COR-L47 (cell line): ENCODE measurements around the gene PRSS38.

ENCODE experiments used
- DNase-seq: peaks from one replicate; lab custom pipeline; 2025; lab: John Stamatoyannopoulos, UW

Gene PRSS38

GRCh38 chr1:227779021-227779441 lies 36.4 kb upstream of the PRSS38 start:
- DNase-seq, result no peak

- DNase-seq, result no peak
Observed at GRCh38 chr1:227779685-227780084, 35.8 kb upstream of the PRSS38 start.

GRCh38 chr1:227780101-227781044 lies 35.1 kb upstream of the PRSS38 start:
- DNase-seq, result peak; percentile 63

- DNase-seq, result no peak
Observed at GRCh38 chr1:227781314-227781930, 34.1 kb upstream of the PRSS38 start.

GRCh38 chr1:227782226-227782625 lies 33.2 kb upstream of the PRSS38 start:
- no peak for DNase-seq

- no peak for DNase-seq
Observed at GRCh38 chr1:227785094-227785804, 30.2 kb upstream of the PRSS38 start.

- DNase-seq, result no peak
Observed at GRCh38 chr1:227785805-227786671, 29.4 kb upstream of the PRSS38 start.

GRCh38 chr1:227786673-227787512 lies 28.6 kb upstream of the PRSS38 start:
- DNase-seq, result no peak

- DNase-seq, result peak; percentile 94
Observed at GRCh38 chr1:227787513-227788270, 27.8 kb upstream of the PRSS38 start.

GRCh38 chr1:227788271-227789083 lies 27.0 kb upstream of the PRSS38 start:
- peak; percentile 72 for DNase-seq

GRCh38 chr1:227789084-227790033 lies 26.1 kb upstream of the PRSS38 start:
- DNase-seq, result no peak

- no peak for DNase-seq
Observed at GRCh38 chr1:227790034-227790400, 25.5 kb upstream of the PRSS38 start.

GRCh38 chr1:227790868-227791267 lies 24.6 kb upstream of the PRSS38 start:
- DNase-seq, result no peak

- no peak for DNase-seq
Observed at GRCh38 chr1:227791425-227792143, 23.9 kb upstream of the PRSS38 start.

- no peak for DNase-seq
Observed at GRCh38 chr1:227792216-227793078, 23.0 kb upstream of the PRSS38 start.
